Measurements from ENCODE around the gene UBLCP1.
A peak's percentile ranks its signal among the peaks of the same experiment; 100 is the strongest.
"Not testable (repeated sequence)": the region's sequence is repeated elsewhere in the genome, so short reads cannot be mapped to it uniquely, and the experiment has no call there.

UBLCP1 gene

GRCh38 chr5:159262859-159263568 lies at the start of gene UBLCP1:
Gene UBLCP1 (plus strand): TSS chr5:159263290. CDS start chr5:159268916, 5,626 bp downstream.
- DNase-seq, result peak; percentile 52

GRCh38 chr5:159214486-159215271 lies 48.4 kb upstream of the UBLCP1 start:
- no peak for DNase-seq

GRCh38 chr5:159215886-159216285 lies 47.2 kb upstream of the UBLCP1 start:
- no peak for DNase-seq

GRCh38 chr5:159216454-159216853 lies 46.6 kb upstream of the UBLCP1 start:
- no peak for DNase-seq

- DNase-seq, result no peak
Measured at GRCh38 chr5:159217236-159217635, 45.9 kb upstream of the UBLCP1 start.

- DNase-seq, result no peak
Measured at GRCh38 chr5:159218595-159219023, 44.5 kb upstream of the UBLCP1 start.

GRCh38 chr5:159220206-159220605 lies 42.9 kb upstream of the UBLCP1 start:
- no peak for DNase-seq

- DNase-seq, result no peak
Measured at GRCh38 chr5:159223469-159223868, 39.6 kb upstream of the UBLCP1 start.

GRCh38 chr5:159224471-159224870 lies 38.6 kb upstream of the UBLCP1 start:
- DNase-seq, result no peak

GRCh38 chr5:159226451-159226850 lies 36.6 kb upstream of the UBLCP1 start:
- no peak for DNase-seq

GRCh38 chr5:159227452-159227851 lies 35.6 kb upstream of the UBLCP1 start:
- no peak for DNase-seq

- not testable (repeated sequence) for DNase-seq
Measured at GRCh38 chr5:159228097-159228496, 35.0 kb upstream of the UBLCP1 start.

- no peak for DNase-seq
Measured at GRCh38 chr5:159230657-159231056, 32.4 kb upstream of the UBLCP1 start.

GRCh38 chr5:159231167-159231566 lies 31.9 kb upstream of the UBLCP1 start:
- DNase-seq, result no peak

- DNase-seq, result not testable (repeated sequence)
Measured at GRCh38 chr5:159235871-159236520, 27.1 kb upstream of the UBLCP1 start.

- DNase-seq, result no peak
Measured at GRCh38 chr5:159240301-159240870, 22.7 kb upstream of the UBLCP1 start.

GRCh38 chr5:159241946-159242552 lies 21.0 kb upstream of the UBLCP1 start:
- DNase-seq, result no peak

- DNase-seq, result no peak
Measured at GRCh38 chr5:159242656-159243055, 20.4 kb upstream of the UBLCP1 start.

- DNase-seq, result no peak
Measured at GRCh38 chr5:159243385-159243784, 19.7 kb upstream of the UBLCP1 start.

GRCh38 chr5:159244163-159244562 lies 18.9 kb upstream of the UBLCP1 start:
- no peak for DNase-seq

GRCh38 chr5:159244890-159245289 lies 18.2 kb upstream of the UBLCP1 start:
- no peak for DNase-seq

- DNase-seq, result no peak
Measured at GRCh38 chr5:159249158-159249557, 13.9 kb upstream of the UBLCP1 start.

- DNase-seq, result no peak
Measured at GRCh38 chr5:159252195-159252594, 10.9 kb upstream of the UBLCP1 start.
